Fibroblast of pulmonary artery (primary cell): ENCODE data around the gene NKPD1.
A peak's percentile ranks its signal among the peaks of the same experiment; 100 is the strongest.

Experiments used
- DNase-seq: peaks from one replicate; pipeline ENCODE4 v3.0.0-alpha.2; 2010; ENCODE audit warnings: low read depth
- H3K4me3 ChIP-seq: replicated peaks from 2 replicates; pipeline ENCODE4 v1.5.1; 2011; ENCODE audit warnings: low read depth, mild to moderate bottlenecking, control low read depth, low read length, moderate library complexity
- CTCF ChIP-seq: IDR thresholded peaks from 2 replicates; pipeline ENCODE4 v1.5.1; 2011; ENCODE audit warnings: mild to moderate bottlenecking, control low read depth, low read length, inconsistent platforms; ENCODE audit errors: missing control alignments

Gene NKPD1

GRCh38 chr19:45159971-45160324, 834 bp downstream of the NKPD1 start:
- no peak for TF ChIP-seq CTCF
- DNase-seq, result no peak
- H3K4me3 ChIP-seq, result no peak overlapping the region

GRCh38 chr19:45159210-45159970, 1.4 kb downstream of the NKPD1 start:
- no peak for TF ChIP-seq CTCF
- DNase-seq, result no peak
- no peak overlapping the region for H3K4me3 ChIP-seq

GRCh38 chr19:45158503-45159209, 2.1 kb downstream of the NKPD1 start:
- H3K4me3 ChIP-seq, result no peak overlapping the region
- no peak for DNase-seq
- TF ChIP-seq CTCF, result no peak

- DNase-seq, result no peak
- no peak overlapping the region for H3K4me3 ChIP-seq
- TF ChIP-seq CTCF, result no peak
Observed at GRCh38 chr19:45156751-45157150, 4.0 kb downstream of the NKPD1 start.

GRCh38 chr19:45156011-45156630, 4.7 kb downstream of the NKPD1 start:
- TF ChIP-seq CTCF, result no peak
- no peak for DNase-seq
- H3K4me3 ChIP-seq, result no peak overlapping the region

GRCh38 chr19:45154064-45154827, 6.5 kb downstream of the NKPD1 start:
- no peak for TF ChIP-seq CTCF
- no peak overlapping the region for H3K4me3 ChIP-seq
- peak; percentile 85 for DNase-seq
